ENCODE results near the gene LIPM. TPM values are rescaled to one million over a fixed set of nuclear protein-coding genes. Genes with fewer than 3 reads are reported as not detected.
"Not testable (repeated sequence)": the region's sequence is repeated elsewhere in the genome, so short reads cannot be mapped to it uniquely, and the experiment has no call there.

The LIPM gene
- total and polyA plus RNA-seq, 5 donors: not detected

DNA sequence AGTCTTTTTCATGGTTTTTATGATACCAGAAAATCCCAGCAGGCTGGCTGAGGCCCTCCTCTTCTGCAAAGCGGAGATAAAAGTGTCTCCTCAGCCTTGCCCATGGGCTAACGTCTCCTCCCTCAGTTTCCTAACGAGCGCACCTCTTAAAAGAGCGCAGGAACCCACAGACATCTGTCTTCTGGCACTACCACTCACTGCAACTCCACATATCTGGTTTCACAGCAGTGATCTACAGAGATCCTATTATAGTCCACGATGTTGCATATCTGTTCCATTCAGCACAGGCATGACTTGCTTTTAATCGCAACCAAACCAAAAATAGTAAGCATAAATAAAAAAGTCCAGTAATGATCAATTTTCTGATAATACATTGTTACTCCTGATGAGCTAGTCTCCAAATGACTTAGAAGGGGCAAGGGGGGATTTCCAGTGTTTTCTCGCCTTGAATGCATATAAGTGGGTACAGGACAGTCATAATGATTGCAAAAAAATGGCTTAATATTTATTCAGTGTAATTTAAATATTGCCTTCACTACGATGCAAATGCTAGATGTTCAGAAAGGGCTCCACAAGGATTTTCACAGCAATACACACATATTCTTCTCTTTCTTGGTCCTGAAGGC, 28.2 kb downstream of the LIPM start:
- DNase-seq (no peak), ATAC-seq (no peak)
- H3K4me1 ChIP-seq (ENCODE audit: control insufficient read depth, insufficient read depth, low read length): no peaks in the 10 kb centered on the region
- no peak overlapping the region for H3K27ac ChIP-seq (ENCODE audit: low read length)
- no peaks in the 10 kb centered on the region for H3K9me3 ChIP-seq (ENCODE audit: control insufficient read depth, low read length)
- 74% methylated on average over 9 of the region's 9 CpGs for WGBS
- no peak overlapping the region for H3K4me3 ChIP-seq (ENCODE audit: low read length)
- H3K27me3 ChIP-seq (ENCODE audit: control insufficient read depth, insufficient read depth): no peaks in the 10 kb centered on the region
- intact Hi-C loops (cut with DNase I): loop anchor here in 1 of 4 donors (10.0 kb wide), 1 partner anchor 394 kb away; no protein-coding TSS in a partner anchor

DNA sequence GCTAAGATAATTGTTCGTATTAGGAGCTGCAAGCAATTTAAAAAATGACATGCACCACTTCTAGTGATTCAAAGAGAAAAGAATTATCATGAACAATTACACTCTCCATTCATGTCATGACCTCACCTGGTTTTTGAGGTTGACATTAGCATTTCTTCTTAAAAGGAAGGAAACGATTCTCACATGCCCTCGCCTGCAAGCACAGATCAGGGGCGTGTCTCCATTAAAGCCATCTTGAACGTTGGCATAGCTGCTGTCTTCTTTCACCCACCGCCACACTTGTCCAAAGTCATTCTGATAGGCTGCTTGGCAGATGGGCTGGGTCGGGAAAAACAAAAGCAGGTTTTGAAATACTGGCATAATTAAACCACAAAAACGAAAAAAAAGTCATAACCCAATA, 29.2 kb downstream of the LIPM start:
- H3K9me3 ChIP-seq (ENCODE audit: control insufficient read depth, low read length): no peaks in the 10 kb centered on the region
- WGBS: 80% methylated on average over 8 of the region's 8 CpGs
- intact Hi-C loops (cut with DNase I): loop anchor here in 1 of 4 donors (10.0 kb wide), 1 partner anchor 393 kb away; no protein-coding TSS in a partner anchor
- no peaks in the 10 kb centered on the region for H3K4me1 ChIP-seq (ENCODE audit: control insufficient read depth, insufficient read depth, low read length)
- no peak for ATAC-seq
- no peak overlapping the region for H3K27ac ChIP-seq (ENCODE audit: low read length)
- H3K27me3 ChIP-seq (ENCODE audit: control insufficient read depth, insufficient read depth): no peaks in the 10 kb centered on the region
- H3K4me3 ChIP-seq (ENCODE audit: low read length): no peak overlapping the region
- peak in 1 of 3 donors; percentile 35 for DNase-seq

DNA sequence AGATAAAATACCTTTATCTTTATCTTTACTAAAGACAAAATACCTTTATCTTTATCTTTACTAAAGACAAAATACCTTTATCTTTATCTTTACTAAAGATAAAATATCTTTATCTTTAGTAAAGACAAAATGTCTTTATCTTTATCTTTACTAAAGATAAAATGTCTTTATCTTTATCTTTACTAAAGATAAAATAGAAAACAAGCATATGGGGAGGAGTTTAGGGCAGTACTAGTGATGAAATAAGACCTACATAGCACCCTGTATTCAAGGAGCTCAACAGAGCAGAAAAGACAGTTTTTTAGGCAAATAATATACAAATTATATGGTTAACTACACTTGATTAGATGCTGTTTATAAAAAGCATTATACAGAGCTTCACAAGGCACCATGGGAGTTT, 29.8 kb downstream of the LIPM start:
- no peaks in the 10 kb centered on the region for H3K27me3 ChIP-seq (ENCODE audit: control insufficient read depth, insufficient read depth)
- H3K4me3 ChIP-seq (ENCODE audit: low read length): no peak overlapping the region
- no peaks in the 10 kb centered on the region for H3K9me3 ChIP-seq (ENCODE audit: control insufficient read depth, low read length)
- H3K27ac ChIP-seq (ENCODE audit: low read length): no peak overlapping the region
- DNase-seq (no peak), ATAC-seq (no peak)
- intact Hi-C loops (cut with DNase I): loop anchor here in 1 of 4 donors (10.0 kb wide), 1 partner anchor 392 kb away; no protein-coding TSS in a partner anchor
- no peaks in the 10 kb centered on the region for H3K4me1 ChIP-seq (ENCODE audit: control insufficient read depth, insufficient read depth, low read length)

DNA sequence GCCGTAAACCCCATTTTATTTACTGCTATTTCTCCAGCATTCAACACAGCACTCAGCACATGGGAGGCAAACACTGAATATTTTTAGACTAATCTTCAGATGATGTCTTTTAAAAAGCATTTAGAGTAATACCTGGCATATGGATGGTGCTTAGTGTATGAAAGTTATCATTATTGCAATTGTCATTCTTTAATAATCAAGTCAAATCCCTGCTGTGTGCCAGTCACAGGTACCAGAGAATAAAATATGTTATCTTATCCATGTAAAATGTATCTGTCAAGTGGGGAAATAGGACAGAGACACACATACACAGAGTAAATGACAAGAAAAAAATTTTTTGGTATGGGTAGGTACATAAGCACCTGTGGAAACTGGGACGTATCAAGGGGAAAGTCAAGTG, 30.6 kb downstream of the LIPM start:
- no peaks in the 10 kb centered on the region for H3K9me3 ChIP-seq (ENCODE audit: control insufficient read depth, low read length)
- no peak overlapping the region for H3K27ac ChIP-seq (ENCODE audit: low read length)
- DNase-seq: no peak
- intact Hi-C loops (cut with DNase I): loop anchor here in 1 of 4 donors (10.0 kb wide), 1 partner anchor 392 kb away; no protein-coding TSS in a partner anchor
- no peaks in the 10 kb centered on the region for H3K27me3 ChIP-seq (ENCODE audit: control insufficient read depth, insufficient read depth)
- 90% methylated on average over 2 of the region's 2 CpGs for WGBS
- no peaks in the 10 kb centered on the region for H3K4me1 ChIP-seq (ENCODE audit: control insufficient read depth, insufficient read depth, low read length)
- H3K4me3 ChIP-seq (ENCODE audit: low read length): no peak overlapping the region
- no peak for ATAC-seq

DNA sequence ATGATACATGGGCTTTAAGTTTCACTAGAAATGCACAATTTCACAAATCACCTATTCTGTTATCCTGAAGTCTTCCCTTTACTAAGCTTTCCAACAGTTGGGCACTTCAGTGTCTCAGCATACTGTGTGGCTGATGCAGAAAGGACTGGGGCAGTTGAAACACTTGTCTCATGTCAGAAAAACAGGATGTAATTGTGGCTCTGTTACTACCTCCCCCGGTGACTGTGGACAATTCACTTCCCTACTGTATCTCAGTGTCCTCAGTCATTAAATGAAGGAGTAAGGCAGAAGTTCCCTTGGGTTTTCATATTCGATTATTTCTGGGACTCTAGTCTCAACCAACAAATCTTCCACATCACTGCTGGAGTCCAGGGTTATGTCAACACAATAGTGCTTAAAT, 31.2 kb downstream of the LIPM start:
- Histone ChIP-seq H3K9me3 (ENCODE audit: control insufficient read depth, low read length) (no peaks in the 10 kb centered on the region), H3K27ac (ENCODE audit: low read length) (no peak overlapping the region), H3K4me3 (ENCODE audit: low read length) (no peak overlapping the region), H3K27me3 (ENCODE audit: control insufficient read depth, insufficient read depth) (no peaks in the 10 kb centered on the region), H3K4me1 (ENCODE audit: control insufficient read depth, insufficient read depth, low read length) (no peaks in the 10 kb centered on the region)
- WGBS: 40% methylated on average over 2 of the region's 2 CpGs
- ATAC-seq (peak in 1 of 2 donors; percentile 43), DNase-seq (no peak)
- intact Hi-C loops (cut with DNase I): loop anchor here in 2 of 4 donors (2.0 to 10.0 kb wide), 2 partner anchors 99 to 391 kb away; no protein-coding TSS in a partner anchor

DNA sequence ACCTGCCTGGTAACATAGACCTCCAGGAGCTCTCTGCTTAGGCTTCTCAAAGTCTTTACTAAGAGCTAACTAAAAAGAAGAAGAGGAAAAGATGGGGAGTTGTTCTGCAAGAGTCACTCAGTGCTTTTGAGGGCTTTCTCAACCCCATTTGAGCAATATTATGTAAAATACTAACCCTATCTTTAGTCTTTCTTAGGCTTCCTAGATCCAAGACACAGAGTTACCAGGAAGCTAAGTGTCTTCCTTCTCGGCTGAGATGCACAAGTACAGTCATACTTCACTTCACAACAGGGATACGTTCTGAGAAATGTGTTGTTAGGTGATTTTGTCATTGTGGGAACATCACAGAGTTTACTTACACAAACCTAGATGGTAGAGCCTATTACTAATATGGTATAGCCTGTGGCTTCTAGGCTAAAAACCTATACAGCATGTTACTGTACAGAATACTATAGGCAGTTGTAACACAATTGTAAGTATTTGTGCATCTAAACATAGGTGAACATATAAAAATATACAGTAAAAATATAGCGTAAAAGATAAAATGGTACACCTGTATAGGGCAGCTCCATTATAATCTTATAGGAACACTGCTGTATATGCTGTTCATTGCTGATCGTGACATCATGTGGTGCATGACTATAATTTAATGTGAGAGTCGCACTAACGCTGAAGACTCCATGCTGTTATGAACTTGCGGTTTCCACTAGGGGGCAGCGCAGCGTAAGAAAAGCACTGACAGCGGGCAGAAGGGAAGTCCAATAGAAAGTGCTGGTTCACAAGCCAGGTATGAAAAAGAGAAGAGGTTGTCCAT, 32.8 kb downstream of the LIPM start:
- H3K27ac ChIP-seq (ENCODE audit: low read length): no peak overlapping the region
- H3K4me3 ChIP-seq (ENCODE audit: low read length): no peak overlapping the region
- intact Hi-C loops (cut with DNase I): loop anchor here (2.0 to 10.0 kb wide), 5 partner anchors 97 to 389 kb away; no protein-coding TSS in a partner anchor
- no peaks in the 10 kb centered on the region for H3K4me1 ChIP-seq (ENCODE audit: control insufficient read depth, insufficient read depth, low read length)
- no peaks in the 10 kb centered on the region for H3K27me3 ChIP-seq (ENCODE audit: control insufficient read depth, insufficient read depth)
- peak; percentile 94 to 95 for ATAC-seq
- H3K9me3 ChIP-seq (ENCODE audit: control insufficient read depth, low read length): no peaks in the 10 kb centered on the region
- 18% methylated on average over 10 of the region's 10 CpGs for WGBS
- peak; percentile 83 to 92 (median 90) for DNase-seq

DNA sequence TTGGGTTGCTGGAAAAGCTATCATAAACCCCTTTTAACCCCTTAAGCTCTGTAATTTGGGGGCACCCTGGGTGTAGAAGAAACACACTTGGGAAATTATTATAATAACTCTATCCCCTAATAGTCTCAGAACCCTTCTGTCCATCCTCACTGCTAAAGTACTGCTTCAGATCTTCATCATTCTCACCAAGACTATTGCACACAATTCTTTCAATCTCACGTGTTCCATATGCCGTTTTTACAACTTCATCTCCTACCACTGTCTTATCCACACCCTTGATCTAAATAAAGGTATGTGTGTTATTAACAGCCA, 33.3 kb downstream of the LIPM start:
- intact Hi-C loops (cut with DNase I): loop anchor here (2.0 to 10.0 kb wide), 5 partner anchors 96 to 389 kb away; no protein-coding TSS in a partner anchor
- ATAC-seq: peak in 1 of 2 donors; percentile 16
- no peak for DNase-seq
- H3K9me3 ChIP-seq (ENCODE audit: control insufficient read depth, low read length): no peaks in the 10 kb centered on the region
- no peaks in the 10 kb centered on the region for H3K4me1 ChIP-seq (ENCODE audit: control insufficient read depth, insufficient read depth, low read length)
- H3K27me3 ChIP-seq (ENCODE audit: control insufficient read depth, insufficient read depth): no peaks in the 10 kb centered on the region
- 18% methylated on average over 2 of the region's 2 CpGs for WGBS
- H3K4me3 ChIP-seq (ENCODE audit: low read length): no peak overlapping the region
- no peak overlapping the region for H3K27ac ChIP-seq (ENCODE audit: low read length)

DNA sequence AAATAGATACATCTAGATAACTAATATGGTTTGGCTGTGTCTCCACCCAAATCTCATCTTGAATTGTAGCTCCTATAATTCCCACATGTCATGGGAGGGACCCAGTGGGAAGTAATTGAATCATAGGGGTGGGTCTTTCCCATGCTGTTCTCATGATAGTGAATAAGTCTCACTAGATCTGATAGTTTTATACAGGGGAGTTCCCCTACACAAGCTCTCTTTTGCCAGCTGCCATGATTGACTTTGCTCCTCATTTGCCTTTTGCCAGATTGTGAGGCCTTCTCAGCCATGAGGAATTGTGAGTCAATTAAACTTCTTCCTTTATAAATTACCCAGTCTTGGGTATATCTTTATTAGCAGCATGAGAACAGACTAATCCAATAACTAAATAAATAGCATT, 35.1 kb downstream of the LIPM start:
- DNase-seq; H3K4me3 ChIP-seq (ENCODE audit: low read length): not testable (repeated sequence)

DNA sequence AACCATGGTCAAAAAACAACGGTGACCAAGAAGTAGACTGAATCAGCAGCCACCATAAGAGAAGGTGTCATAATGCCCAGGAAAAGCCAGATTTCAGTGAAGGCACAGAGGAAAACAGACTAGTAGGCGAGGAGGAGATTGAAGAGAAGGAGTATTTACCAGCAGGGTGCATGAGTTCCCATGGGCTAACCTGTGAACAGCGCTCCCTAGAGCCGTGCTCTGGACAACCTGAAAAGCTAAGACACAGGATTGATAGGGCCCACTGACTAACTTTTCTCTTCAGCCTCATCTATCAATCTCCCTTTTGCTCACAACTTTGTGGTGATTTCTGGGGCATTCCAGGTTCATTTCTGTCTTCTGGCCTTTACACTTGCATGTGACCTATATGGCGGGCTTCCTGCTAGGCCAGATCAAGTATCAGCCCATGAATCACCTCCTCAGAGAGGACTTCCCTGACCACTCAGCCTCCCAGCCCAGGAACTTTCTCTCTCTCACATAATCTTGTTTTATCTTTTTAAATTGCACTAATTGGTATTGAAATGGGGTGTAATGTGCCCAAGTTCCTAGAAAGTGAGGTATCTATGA, 36.3 kb downstream of the LIPM start:
- 93% methylated on average over 5 of the region's 5 CpGs for WGBS

More for the DNA sequence above, 35.1 kb downstream of the LIPM start:
- ATAC-seq; H3K27me3 ChIP-seq (ENCODE audit: control insufficient read depth, insufficient read depth); H3K9me3 ChIP-seq (ENCODE audit: control insufficient read depth, low read length); H3K27ac ChIP-seq (ENCODE audit: low read length); H3K4me1 ChIP-seq (ENCODE audit: control insufficient read depth, insufficient read depth, low read length): not testable (repeated sequence)
- intact Hi-C loops (cut with DNase I): loop anchor here (5.0 to 10.0 kb wide), 4 partner anchors 95 to 387 kb away; no protein-coding TSS in a partner anchor

DNA sequence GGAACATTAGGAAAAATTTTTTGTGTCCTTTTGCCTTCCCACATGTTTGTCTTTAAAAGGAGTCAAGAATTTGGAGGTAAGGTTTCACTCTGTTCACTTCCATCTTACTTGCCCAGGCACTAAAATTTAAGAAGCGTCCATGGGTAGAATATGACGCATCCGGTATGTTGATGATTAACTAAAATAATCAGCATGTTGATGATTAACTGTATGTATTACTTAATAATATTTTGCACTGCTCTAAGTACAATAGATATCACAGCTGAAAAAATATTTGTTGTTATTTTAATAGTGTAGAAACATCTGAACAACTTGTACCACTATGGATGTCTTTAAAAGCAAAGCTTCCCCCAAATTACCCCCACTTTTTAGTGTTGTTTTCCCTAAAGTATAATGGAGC, 37.6 kb downstream of the LIPM start:
- Histone ChIP-seq H3K4me1 (ENCODE audit: control insufficient read depth, insufficient read depth, low read length) (no peaks in the 10 kb centered on the region), H3K27me3 (ENCODE audit: control insufficient read depth, insufficient read depth) (no peaks in the 10 kb centered on the region), H3K27ac (ENCODE audit: low read length) (no peak overlapping the region), H3K4me3 (ENCODE audit: low read length) (no peak overlapping the region), H3K9me3 (ENCODE audit: control insufficient read depth, low read length) (no peaks in the 10 kb centered on the region)
- ATAC-seq (no peak), DNase-seq (no peak)
- 97% methylated on average over 3 of the region's 3 CpGs for WGBS
- intact Hi-C loops (cut with DNase I): no loop called here

More for the DNA sequence above, 36.3 kb downstream of the LIPM start:
- Histone ChIP-seq H3K9me3 (ENCODE audit: control insufficient read depth, low read length) (no peaks in the 10 kb centered on the region), H3K4me3 (ENCODE audit: low read length) (no peak overlapping the region), H3K27ac (ENCODE audit: low read length) (no peak overlapping the region), H3K4me1 (ENCODE audit: control insufficient read depth, insufficient read depth, low read length) (no peaks in the 10 kb centered on the region), H3K27me3 (ENCODE audit: control insufficient read depth, insufficient read depth) (no peaks in the 10 kb centered on the region)
- no peak for DNase-seq
- intact Hi-C loops (cut with DNase I): loop anchor here (5.0 to 10.0 kb wide), 4 partner anchors 93 to 386 kb away; no protein-coding TSS in a partner anchor
- no peak for ATAC-seq

DNA sequence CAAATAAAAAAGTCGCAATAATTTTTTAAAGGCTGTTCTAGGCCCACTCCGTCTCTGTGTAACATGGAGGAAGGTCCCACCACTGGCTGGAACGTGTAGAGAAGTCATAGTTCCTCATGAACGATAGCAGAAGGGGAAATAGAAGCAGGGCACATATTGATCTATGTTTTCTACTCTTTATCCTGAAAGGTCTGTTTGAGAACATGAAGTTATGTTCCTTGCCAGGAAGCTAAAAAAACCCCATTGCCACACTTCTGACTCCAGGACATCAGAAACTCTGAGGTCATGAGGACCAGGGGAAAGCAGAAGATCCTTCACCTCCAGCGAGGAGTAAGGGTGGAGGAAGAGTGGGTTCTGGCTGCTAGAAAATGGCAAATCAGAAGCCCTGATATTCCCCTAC, 38.4 kb downstream of the LIPM start:
- Histone ChIP-seq H3K4me3 (ENCODE audit: low read length) (no peak overlapping the region), H3K27ac (ENCODE audit: low read length) (no peak overlapping the region), H3K9me3 (ENCODE audit: control insufficient read depth, low read length) (no peaks in the 10 kb centered on the region), H3K4me1 (ENCODE audit: control insufficient read depth, insufficient read depth, low read length) (no peaks in the 10 kb centered on the region), H3K27me3 (ENCODE audit: control insufficient read depth, insufficient read depth) (no peaks in the 10 kb centered on the region)
- ATAC-seq (peak in 1 of 2 donors; percentile 11), DNase-seq (no peak)
- WGBS: 90% methylated on average over 5 of the region's 5 CpGs
- intact Hi-C loops (cut with DNase I): no loop called here
